Measurements from ENCODE around the gene ABCC1. TPM values are rescaled to one million over a fixed set of nuclear protein-coding genes. Genes with fewer than 3 reads are reported as not detected.
"Not testable (repeated sequence)": the region's sequence is repeated elsewhere in the genome, so short reads cannot be mapped to it uniquely, and the experiment has no call there.

The ABCC1 gene
- total and polyA plus RNA-seq, 2 donors (not counting 1 experiment from before 2014, with no cell fraction given): 54.1 to 178 TPM

GRCh38 chr16:15916323-15916722, 33.1 kb upstream of the ABCC1 start:
- H3K27ac ChIP-seq (ENCODE audit: insufficient read depth, low read length): no peak overlapping the region
- H3K4me2 ChIP-seq (ENCODE audit: extremely low read depth, insufficient read depth, low read length): no peak overlapping the region
- H3K79me2 ChIP-seq (ENCODE audit: control insufficient read depth, insufficient read depth, low read length): no peaks in the 10 kb centered on the region
- TF ChIP-seq EZH2 (IDR thresholded peaks at IDR 0.05; ENCODE audit: low read length, missing control alignments) (no peak), CTCF (conservative IDR thresholded peaks at IDR 0.05 in 1 of 2, IDR thresholded peaks at IDR 0.05 in 1 of 2; ENCODE audit: low read depth in 1 of 2, low read length in 2 of 2) (no peak)
- H3K9me3 ChIP-seq (ENCODE audit: control insufficient read depth, insufficient read depth, low read depth, low read length): no peaks in the 10 kb centered on the region
- no peaks in the 10 kb centered on the region for H3K36me3 ChIP-seq (ENCODE audit: control insufficient read depth, insufficient read depth, low read length)
- H2AFZ ChIP-seq (ENCODE audit: low read length): no peak overlapping the region
- H3K4me3 ChIP-seq (replicated peaks in 1 of 4; ENCODE audit: control extremely low read depth in 1 of 4, insufficient read depth in 1 of 4, low read depth in 3 of 4, low read length in 4 of 4): no peak overlapping the region
- H3K27me3 ChIP-seq (ENCODE audit: control insufficient read depth, insufficient read depth, low read length): no peaks in the 10 kb centered on the region
- DNase-seq (ENCODE audit: low read depth in 2 of 2): no peak
- H3K4me1 ChIP-seq (ENCODE audit: control insufficient read depth, extremely low read depth, insufficient read depth, low read length): peaks cover 3% of the 10 kb centered on the region
- H3K9ac ChIP-seq (ENCODE audit: insufficient read depth, low read length): no peak overlapping the region
- H4K20me1 ChIP-seq (ENCODE audit: control insufficient read depth, extremely low read depth, insufficient read depth, low read length): no peaks in the 10 kb centered on the region

- H3K27ac ChIP-seq (ENCODE audit: insufficient read depth, low read length); H3K4me2 ChIP-seq (ENCODE audit: extremely low read depth, insufficient read depth, low read length); H2AFZ ChIP-seq (ENCODE audit: low read length); DNase-seq (ENCODE audit: low read depth in 2 of 2); H3K27me3 ChIP-seq (ENCODE audit: control insufficient read depth, insufficient read depth, low read length); H3K4me1 ChIP-seq (ENCODE audit: control insufficient read depth, extremely low read depth, insufficient read depth, low read length); H3K9ac ChIP-seq (ENCODE audit: insufficient read depth, low read length); H3K79me2 ChIP-seq (ENCODE audit: control insufficient read depth, insufficient read depth, low read length); H3K36me3 ChIP-seq (ENCODE audit: control insufficient read depth, insufficient read depth, low read length); H3K9me3 ChIP-seq (ENCODE audit: control insufficient read depth, insufficient read depth, low read depth, low read length); H3K4me3 ChIP-seq (replicated peaks in 1 of 4; ENCODE audit: control extremely low read depth in 1 of 4, insufficient read depth in 1 of 4, low read depth in 3 of 4, low read length in 4 of 4); H4K20me1 ChIP-seq (ENCODE audit: control insufficient read depth, extremely low read depth, insufficient read depth, low read length): not testable (repeated sequence)
Observed at GRCh38 chr16:15918314-15918713, 31.1 kb upstream of the ABCC1 start.

GRCh38 chr16:15919331-15919730, 30.1 kb upstream of the ABCC1 start:
- Histone ChIP-seq H3K79me2 (ENCODE audit: control insufficient read depth, insufficient read depth, low read length) (no peaks in the 10 kb centered on the region), H3K27ac (ENCODE audit: insufficient read depth, low read length) (no peak overlapping the region), H3K36me3 (ENCODE audit: control insufficient read depth, insufficient read depth, low read length) (no peaks in the 10 kb centered on the region), H3K4me3 (replicated peaks in 1 of 4; ENCODE audit: control extremely low read depth in 1 of 4, insufficient read depth in 1 of 4, low read depth in 3 of 4, low read length in 4 of 4) (no peak overlapping the region), H3K4me2 (ENCODE audit: extremely low read depth, insufficient read depth, low read length) (no peak overlapping the region), H3K9me3 (ENCODE audit: control insufficient read depth, insufficient read depth, low read depth, low read length) (no peaks in the 10 kb centered on the region), H4K20me1 (ENCODE audit: control insufficient read depth, extremely low read depth, insufficient read depth, low read length) (no peaks in the 10 kb centered on the region), H3K9ac (ENCODE audit: insufficient read depth, low read length) (no peak overlapping the region), H3K4me1 (ENCODE audit: control insufficient read depth, extremely low read depth, insufficient read depth, low read length) (peaks cover 3% of the 10 kb centered on the region), H3K27me3 (ENCODE audit: control insufficient read depth, insufficient read depth, low read length) (no peaks in the 10 kb centered on the region), H2AFZ (ENCODE audit: low read length) (no peak overlapping the region)
- no peak for DNase-seq (ENCODE audit: low read depth in 2 of 2)
- TF ChIP-seq EZH2 (IDR thresholded peaks at IDR 0.05; ENCODE audit: low read length, missing control alignments): no peak
- TF ChIP-seq CTCF (conservative IDR thresholded peaks at IDR 0.05 in 1 of 2, IDR thresholded peaks at IDR 0.05 in 1 of 2; ENCODE audit: low read depth in 1 of 2, low read length in 2 of 2): no peak
